ENCODE data around the gene TXNRD3.

GRCh38 chr3:126649556-126650092 is 5.3 kb downstream of the TXNRD3 start:
- TF ChIP-seq CTCF (conservative IDR thresholded peaks at IDR 0.05; ENCODE audit: low read depth, low read length) = no peak
- no peak for TF ChIP-seq CHD1 (IDR thresholded peaks at IDR 0.05; ENCODE audit: low read depth, low read length)
- TF ChIP-seq POLR2A (IDR thresholded peaks at IDR 0.05; ENCODE audit: low read depth, low read length) = no peak
- no peak for TF ChIP-seq RCOR1 (IDR thresholded peaks at IDR 0.05; ENCODE audit: insufficient replicate concordance, low read length)
- TF ChIP-seq MXI1 (IDR thresholded peaks at IDR 0.05; ENCODE audit: borderline replicate concordance, low read depth, low read length) = no peak
- no peak for TF ChIP-seq FOS (IDR thresholded peaks at IDR 0.05; ENCODE audit: low read depth, low read length)
- TF ChIP-seq MAZ (IDR thresholded peaks at IDR 0.05; ENCODE audit: borderline replicate concordance, low read depth, low read length) = no peak
- no peak for TF ChIP-seq RAD21 (IDR thresholded peaks at IDR 0.05; ENCODE audit: low read length)
- no peak for TF ChIP-seq USF2 (IDR thresholded peaks at IDR 0.05; ENCODE audit: low read depth, low read length)
